GM19239 (cell line): Measurements from ENCODE around the gene SESN2.

Experiments used
- DNase-seq: peaks from one replicate; pipeline ENCODE4 v3.0.0; 2011; ENCODE audit warnings: low spot score; ENCODE audit not compliant: insufficient read length
- FAIRE-seq: peaks from 2 replicates; lab custom pipeline; 2011; peaks lifted over from hg19 to GRCh38; lab: Jason Lieb, UNC

The SESN2 gene

DNA sequence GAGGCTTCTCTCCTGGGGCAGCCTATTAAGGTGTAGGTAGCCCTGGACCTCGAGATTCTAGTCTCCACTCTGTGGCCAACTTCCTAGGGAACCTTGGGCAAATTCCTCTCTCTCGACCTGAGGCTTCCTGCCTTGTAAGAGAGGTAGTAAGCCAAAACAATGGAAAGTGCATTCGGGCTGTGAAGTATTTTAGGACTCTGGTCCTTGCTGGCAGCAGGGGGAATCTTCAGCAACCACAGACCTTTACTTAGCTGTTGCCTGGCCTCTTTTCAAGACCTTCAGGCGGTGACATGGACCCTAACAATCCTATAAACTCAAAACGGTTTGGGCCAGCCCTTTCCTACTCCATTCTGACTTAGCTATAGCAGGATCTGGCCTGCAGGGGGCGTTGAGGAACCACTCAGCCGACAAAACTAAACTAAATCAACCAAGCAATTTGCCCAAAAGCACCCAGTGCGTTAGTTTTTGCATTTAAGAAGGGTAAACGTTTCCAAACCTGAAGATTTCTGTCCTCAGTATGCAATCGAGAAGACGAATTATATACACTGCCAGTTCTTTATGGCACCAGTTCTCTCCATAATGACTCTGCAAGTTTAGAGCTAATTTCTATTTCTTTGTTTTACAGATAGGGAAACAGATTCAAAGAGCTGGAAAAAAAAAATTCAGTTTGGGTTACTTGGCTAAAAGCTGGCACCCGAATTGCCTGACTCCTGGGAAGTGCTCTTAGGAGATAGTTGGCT, 10.9 kb upstream of the SESN2 start:
- DNase-seq (no peak), FAIRE-seq (peak; percentile 94)

DNA sequence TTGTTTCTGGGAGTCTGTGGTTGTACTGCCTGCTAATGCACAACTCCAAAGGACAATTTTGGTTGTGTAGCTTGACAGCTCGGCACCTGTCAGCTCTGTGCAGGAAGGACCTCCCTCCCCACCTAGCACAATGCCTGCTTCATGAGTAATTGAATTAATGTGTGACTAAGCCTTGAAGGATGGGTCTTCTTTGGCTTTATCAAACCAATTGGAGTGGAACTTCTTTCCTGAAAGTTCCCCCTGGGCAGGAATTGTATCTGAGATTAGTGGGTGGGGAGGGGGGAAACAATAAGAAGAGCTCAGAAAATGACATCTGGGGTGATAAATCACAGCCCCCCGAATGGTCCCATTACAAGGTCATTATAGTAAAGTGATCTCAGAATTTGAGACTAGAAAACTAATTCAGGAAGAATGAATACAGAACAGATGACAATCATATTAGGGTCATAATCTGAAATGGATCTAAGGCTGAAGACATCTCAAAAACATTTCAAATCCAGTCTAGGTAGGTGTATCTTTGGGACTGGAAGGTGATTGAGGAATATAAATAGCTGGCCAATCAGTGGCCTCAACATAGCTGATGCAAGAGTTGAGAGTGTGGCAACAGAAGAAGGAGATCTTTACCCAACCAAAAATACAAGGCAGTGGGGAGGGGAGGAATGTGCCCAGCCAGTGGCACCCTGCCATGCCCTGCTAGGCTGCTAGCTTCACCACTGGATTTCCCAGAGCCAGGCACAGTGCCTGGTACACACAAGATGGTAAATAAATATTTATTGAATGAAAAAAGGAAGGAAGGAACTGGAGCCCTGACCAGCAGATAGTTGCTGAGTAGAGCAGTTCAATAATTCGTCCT, 10.1 kb upstream of the SESN2 start:
- no peak for DNase-seq
- peak; percentile 66 for FAIRE-seq

DNA sequence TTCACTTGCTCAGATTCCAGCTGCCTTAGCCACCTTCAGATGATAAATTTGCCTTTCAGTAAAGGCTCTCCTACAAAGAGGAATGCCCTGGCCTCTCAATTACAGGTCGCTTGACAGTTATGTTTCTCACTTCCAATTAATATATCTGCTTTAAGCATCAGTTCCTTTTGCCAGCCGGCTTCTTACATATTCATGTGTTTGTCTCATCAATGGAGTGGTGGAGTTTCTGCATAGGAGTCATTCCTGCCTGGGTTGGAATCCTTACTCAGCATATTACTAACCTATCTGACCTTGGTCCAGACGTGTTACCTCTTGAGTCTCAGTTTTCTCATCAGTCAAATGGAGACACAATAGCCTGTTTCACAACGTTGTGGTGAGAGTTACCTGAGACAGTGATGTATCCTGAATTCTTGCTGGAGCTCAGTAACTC, 9.4 kb upstream of the SESN2 start:
- no peak for FAIRE-seq
- no peak for DNase-seq

GRCh38 chr1:28256197-28256827, 3.0 kb upstream of the SESN2 start:
- no peak for FAIRE-seq
- DNase-seq: no peak

DNA sequence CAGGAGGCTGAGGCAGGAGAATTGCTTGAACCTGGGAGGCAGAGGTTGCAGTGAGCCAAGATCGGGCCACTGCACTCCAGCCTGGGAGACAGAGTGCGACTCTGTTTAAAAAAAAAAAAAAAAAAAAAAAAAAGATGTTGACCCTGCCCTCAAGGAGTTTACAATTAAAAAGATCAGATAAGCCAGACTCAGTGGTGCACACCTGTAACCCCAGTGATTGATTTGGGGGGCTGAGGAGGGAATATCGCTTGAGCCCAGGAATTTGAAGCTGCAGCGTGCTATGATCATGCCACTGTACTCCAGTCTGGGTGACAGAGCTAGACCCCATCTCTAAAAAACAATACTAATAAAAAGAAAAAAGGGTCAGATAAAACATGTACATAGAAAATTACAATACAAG, 1.6 kb upstream of the SESN2 start:
- no peak for DNase-seq
- no peak for FAIRE-seq

DNA sequence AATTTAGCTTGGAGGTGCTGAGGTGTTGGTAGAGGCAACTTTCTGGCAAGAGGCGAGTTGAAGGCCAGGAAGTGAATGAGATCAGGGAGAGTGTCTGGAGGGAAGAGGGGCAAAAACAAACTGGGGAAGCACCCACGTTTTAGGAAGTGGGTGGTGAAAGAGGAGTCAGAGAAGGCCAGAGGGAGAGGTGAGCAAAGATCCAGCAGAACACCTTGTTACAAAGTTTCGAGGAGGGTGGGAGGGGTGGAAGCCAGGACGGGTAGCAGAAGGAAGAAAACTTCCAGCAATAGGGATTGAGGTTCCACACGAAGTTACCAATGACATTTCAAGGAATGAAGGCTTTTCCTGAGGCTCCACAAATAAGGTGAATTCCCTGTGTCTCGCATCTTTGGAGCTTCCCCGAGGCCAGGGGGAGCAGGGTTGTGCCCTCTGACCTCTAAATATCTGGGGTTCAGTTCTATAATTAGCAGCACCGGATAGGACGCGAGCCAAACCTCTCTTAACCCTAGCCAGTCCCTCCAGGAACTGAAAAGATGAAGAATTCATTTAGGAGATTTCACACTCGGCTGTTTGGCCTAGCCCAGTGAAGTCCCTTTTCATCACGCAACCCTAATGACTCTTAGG, 578 bp upstream of the SESN2 start:
- DNase-seq (no peak), FAIRE-seq (peak; percentile 14)

DNA sequence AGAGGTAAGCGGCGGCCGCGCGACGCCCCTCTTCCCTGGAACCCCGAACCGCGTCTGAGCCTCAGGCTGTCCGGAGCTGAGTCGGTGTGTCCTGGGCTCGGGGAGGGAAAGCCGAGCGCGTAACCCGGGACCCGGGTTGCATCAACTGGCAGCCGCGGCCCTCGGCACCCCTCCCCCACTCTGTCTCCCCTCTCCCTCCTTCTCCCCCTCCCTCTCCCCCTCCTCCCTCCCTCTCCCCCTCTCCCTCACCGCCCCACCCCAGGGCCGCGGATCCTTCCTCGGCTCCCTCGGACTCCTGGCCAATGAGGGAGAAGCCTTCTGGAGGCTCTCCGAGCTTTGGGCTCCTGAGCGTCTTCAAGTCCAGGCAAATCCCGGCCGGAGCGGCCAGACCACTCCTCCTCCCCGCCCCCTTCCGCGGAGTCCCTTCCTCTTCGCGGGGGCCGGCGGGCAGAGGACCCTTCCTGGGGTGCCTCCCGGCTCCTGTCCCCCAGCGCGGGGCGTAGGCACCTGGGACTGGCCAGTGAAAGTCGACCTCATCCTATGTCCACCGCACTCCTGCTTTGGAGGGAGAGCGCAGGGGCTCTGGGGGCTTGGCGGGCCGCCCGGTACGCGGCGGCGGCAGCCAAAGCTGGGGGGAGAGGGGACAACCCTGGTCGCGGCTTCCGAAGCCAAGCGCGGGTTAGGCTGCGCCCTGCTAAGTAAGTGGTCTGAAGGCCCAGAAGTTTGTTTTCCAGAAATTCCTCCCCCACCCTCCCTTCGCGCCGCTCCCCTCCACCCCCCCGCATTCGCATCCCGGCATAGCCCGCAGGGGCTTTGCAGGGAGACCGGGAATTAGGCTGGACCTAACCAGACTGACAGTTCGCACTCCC, 850 bp downstream of the SESN2 start:
- FAIRE-seq: no peak

DNA sequence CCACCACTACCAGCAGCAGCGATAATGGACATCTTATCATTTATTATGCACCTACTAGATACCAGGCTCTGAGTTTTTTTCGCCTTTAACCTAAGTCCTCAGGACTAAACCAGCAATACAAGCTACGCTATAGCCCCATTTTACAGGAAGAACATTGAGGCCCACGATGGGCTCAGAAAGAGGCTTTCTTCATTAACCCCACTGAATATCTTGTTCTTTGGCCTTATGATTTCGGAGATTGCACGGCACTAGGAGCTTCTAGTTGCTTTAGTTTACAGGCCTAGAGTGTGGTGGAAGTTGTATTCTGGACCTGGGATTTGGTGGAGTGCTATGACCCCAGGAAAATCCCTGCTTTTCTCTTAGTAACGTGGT, 1.5 kb downstream of the SESN2 start:
- DNase-seq (no peak), FAIRE-seq (no peak)

More for the DNA sequence above, 850 bp downstream of the SESN2 start:
- DNase-seq: no peak

- DNase-seq: no peak
- FAIRE-seq: no peak
Measured at GRCh38 chr1:28264897-28265296, 5.6 kb downstream of the SESN2 start.

GRCh38 chr1:28265577-28265976, 6.3 kb downstream of the SESN2 start:
- no peak for FAIRE-seq

DNA sequence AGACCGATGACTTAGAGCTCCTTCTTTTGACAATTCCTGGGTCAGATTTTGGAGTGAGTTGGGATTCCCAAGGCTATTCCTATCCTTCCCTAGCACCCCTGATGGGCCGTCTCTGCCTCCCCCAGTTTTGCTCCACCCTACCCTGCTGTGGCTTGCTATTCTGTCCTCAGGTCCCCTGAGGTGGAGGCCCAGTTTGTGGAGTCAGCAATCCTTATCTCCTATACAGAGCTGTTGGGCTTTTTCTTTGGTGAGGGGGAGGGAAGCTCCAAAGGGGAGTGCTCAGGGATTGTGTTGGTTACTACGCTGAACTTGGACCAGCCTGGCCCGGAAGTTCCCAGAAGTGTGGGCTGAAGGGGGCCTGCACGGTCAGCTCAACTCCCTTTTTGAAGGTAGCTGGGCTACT, 7.6 kb downstream of the SESN2 start:
- no peak for FAIRE-seq

More at GRCh38 chr1:28265577-28265976, 6.3 kb downstream of the SESN2 start:
- no peak for DNase-seq

DNA sequence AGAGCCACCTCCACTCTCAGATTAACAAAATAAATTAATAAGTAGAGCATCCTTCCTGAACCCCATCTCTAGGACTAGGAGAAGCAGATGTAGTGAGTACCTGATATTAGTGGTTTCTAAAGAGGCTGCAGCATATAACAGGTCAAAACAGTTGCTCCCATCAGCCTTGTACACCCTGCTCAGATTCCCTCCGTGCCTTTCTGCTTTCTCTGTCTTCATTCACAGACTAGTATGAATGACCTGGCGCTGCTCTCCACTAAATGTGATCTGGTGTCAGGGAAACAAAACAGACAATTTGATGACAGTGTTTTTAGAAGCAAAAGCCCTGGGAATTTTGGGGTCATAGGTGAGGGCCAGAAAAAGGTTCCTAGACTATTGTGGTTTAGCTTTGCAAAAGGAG, 8.3 kb downstream of the SESN2 start:
- FAIRE-seq: no peak
- DNase-seq: no peak

More for the DNA sequence above, 7.6 kb downstream of the SESN2 start:
- DNase-seq: no peak

DNA sequence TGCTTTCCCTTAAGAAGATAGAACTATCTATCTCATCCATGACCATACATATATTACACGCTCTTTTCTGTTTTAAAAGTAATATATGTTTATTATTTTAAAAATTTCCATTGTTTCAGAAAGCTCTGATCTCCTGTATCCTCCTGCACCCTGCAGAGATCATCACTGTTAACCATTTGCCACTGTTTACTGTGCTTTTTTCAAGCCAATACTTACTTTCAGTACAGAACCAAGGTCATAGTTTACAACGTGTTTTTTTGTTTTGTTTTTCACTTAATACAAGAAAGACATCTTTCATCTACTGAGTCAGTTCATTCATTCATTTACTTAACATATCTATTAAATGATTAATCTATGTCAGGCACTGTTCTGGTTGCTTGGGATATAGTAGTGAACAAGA, 10.2 kb downstream of the SESN2 start:
- FAIRE-seq (peak; percentile 42), DNase-seq (no peak)

DNA sequence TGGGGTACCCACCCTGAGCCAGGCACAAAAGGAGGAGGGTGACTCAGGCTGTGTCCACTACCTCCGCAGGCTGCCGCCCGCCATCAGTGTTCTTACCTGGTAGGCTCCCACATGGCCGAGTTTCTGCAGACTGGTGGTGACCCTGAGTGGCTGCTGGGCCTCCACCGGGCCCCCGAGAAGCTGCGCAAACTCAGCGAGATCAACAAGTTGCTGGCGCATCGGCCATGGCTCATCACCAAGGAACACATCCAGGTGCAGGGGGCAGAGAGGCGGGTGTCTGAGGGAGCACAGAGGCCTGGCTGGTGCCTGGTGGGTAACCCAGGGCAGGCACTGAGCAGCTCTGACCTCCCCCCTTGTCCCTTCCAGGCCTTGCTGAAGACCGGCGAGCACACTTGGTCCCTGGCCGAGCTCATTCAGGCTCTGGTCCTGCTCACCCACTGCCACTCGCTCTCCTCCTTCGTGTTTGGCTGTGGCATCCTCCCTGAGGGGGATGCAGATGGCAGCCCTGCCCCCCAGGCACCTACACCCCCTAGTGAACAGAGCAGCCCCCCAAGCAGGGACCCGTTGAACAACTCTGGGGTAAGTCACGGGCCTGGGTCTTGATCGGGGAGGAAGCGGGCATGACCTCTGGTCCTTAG, 13.0 kb downstream of the SESN2 start:
- DNase-seq: no peak
- FAIRE-seq: no peak

DNA sequence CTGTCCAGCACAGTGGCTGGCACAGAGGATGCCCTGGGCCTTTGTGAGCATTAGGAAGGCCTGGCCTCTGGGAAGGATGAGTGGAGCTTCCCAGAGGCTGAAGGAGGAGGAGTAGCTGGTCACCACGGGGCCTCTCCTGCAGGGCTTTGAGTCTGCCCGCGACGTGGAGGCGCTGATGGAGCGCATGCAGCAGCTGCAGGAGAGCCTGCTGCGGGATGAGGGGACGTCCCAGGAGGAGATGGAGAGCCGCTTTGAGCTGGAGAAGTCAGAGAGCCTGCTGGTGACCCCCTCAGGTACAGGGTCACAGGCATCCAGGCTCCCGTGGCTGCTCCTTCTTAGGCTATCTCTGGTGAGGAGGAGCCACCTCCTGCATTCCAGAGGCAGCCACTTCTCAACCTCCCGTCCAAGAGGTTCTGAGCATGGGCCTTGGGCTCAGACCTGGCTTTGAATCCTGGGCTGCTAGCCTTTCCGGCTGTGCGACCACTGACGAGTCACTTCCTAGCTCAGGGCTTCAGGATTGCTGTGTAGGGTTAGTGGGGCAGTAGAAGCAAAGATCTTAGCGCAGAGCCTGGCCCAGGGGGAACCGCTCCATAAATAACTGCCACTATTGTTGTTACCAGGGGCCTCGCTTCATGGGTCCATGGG, 14.0 kb downstream of the SESN2 start:
- DNase-seq (no peak), FAIRE-seq (no peak)

DNA sequence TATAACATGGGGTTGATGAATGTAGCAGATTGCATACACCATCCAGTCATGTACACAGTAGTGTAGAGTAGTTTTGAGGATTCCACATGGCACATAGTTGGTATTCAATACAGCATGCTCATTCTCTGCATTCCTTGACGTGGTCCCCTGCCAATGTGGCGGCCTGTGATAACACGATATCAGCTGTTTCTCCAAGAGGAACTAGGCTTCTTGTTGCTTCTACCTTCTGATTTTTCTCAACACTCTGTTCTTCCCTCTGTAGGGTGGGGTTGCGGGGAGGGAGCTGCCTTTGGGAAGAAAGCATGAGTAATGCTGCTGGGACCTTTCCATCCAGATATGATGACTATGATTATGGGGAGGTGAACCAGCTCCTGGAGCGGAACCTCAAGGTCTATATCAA, 19.4 kb downstream of the SESN2 start:
- DNase-seq: no peak
- FAIRE-seq: no peak

GRCh38 chr1:28279721-28280120, 20.4 kb downstream of the SESN2 start:
- FAIRE-seq: no peak
- no peak for DNase-seq

GRCh38 chr1:28280501-28280900, 21.2 kb downstream of the SESN2 start:
- FAIRE-seq (no peak), DNase-seq (no peak)

DNA sequence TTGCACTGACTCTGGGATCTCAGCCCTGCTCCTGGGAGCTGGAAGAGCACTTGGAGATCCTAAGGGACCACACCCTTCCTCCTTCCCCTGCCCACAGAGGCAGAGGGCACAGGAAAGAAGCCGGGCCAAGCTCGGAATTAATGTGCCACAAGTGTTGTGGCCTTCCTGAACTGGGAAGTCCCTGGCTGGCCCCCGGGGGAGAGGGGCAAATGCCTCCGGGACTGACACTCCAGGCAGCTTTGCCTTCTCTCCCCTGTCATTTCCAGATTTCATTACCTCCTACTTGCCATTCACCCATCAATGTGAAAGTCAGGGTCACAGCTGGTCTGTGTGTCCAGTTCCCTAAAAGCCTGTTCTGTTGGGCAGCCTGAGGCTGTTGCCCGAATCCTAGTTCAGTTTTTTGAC, 21.7 kb downstream of the SESN2 start:
- FAIRE-seq (no peak), DNase-seq (no peak)
